Measurements from ENCODE around the gene KAT7. TPM values are rescaled to one million over a fixed set of nuclear protein-coding genes. Genes with fewer than 3 reads are reported as not detected.

The KAT7 gene
- total RNA-seq, 2 experiments from 2014 or later, result 63.5 to 93.0 TPM

- H3K36me3 Mint-ChIP-seq (ENCODE audit: low read depth), result no peaks in the 10 kb centered on the region
- H3K9me3 Mint-ChIP-seq (ENCODE audit: low read depth), result no peaks in the 10 kb centered on the region
- ATAC-seq (no peak), DNase-seq (no peak)
- POLR2A ChIA-PET, result interaction anchor here (0.6 kb wide), 1 partner anchor 143 kb away, joined by 4 read pairs; no protein-coding TSS in a partner anchor
- CTCF ChIA-PET, result interaction anchor here (0.6 to 3.4 kb wide), 3 partner anchors 144 to 292 kb away, joined by 3 to 20 read pairs (median 3); no protein-coding TSS in a partner anchor
- peaks cover 1% of the 10 kb centered on the region for H3K27me3 Mint-ChIP-seq
- H3K27ac Mint-ChIP-seq, result no peak overlapping the region
- no peak overlapping the region for H3K4me3 Mint-ChIP-seq
- H3K4me1 Mint-ChIP-seq, result peaks cover 13% of the 10 kb centered on the region
- intact Hi-C loops (cut with DNase I, micrococcal nuclease), result loop anchor here in 1 of 2 experiments (2.0 kb wide), 1 partner anchor 287 kb away; no protein-coding TSS in a partner anchor
Observed at GRCh38 chr17:49853470-49854015, 65.1 kb downstream of the KAT7 start.

GRCh38 chr17:49854126-49854525 is 65.6 kb downstream of the KAT7 start:
- peaks cover 13% of the 10 kb centered on the region for H3K4me1 Mint-ChIP-seq
- intact Hi-C loops (cut with DNase I, micrococcal nuclease), result no loop called here
- no peak overlapping the region for H3K27ac Mint-ChIP-seq
- H3K9me3 Mint-ChIP-seq (ENCODE audit: low read depth), result no peaks in the 10 kb centered on the region
- H3K27me3 Mint-ChIP-seq, result peaks cover 1% of the 10 kb centered on the region
- DNase-seq, result no peak
- no peaks in the 10 kb centered on the region for H3K36me3 Mint-ChIP-seq (ENCODE audit: low read depth)
- ChIA-PET POLR2A (interaction anchor here (0.6 kb wide), 1 partner anchor 142 kb away, joined by 4 read pairs; no protein-coding TSS in a partner anchor), CTCF (interaction anchor here (0.6 to 3.4 kb wide), 2 partner anchors 143 to 287 kb away, joined by 3 to 20 read pairs; no protein-coding TSS in a partner anchor)
- no peak overlapping the region for H3K4me3 Mint-ChIP-seq
- no peak for ATAC-seq

- peaks cover 4% of the 10 kb centered on the region for H3K4me1 Mint-ChIP-seq
- H3K27ac Mint-ChIP-seq, result no peak overlapping the region
- CTCF ChIA-PET, result interaction anchor here (0.7 to 9.5 kb wide), 3 partner anchors 9 to 138 kb away, joined by 3 to 138 read pairs (median 3); partner anchors contain the start of gene DLX3
- ATAC-seq (no peak), DNase-seq (no peak)
- H3K36me3 Mint-ChIP-seq (ENCODE audit: low read depth), result no peaks in the 10 kb centered on the region
- intact Hi-C loops (cut with DNase I, micrococcal nuclease), result no loop called here
- POLR2A ChIA-PET, result no interaction called here
- H3K4me3 Mint-ChIP-seq, result no peak overlapping the region
- no peaks in the 10 kb centered on the region for H3K9me3 Mint-ChIP-seq (ENCODE audit: low read depth)
- H3K27me3 Mint-ChIP-seq, result peaks cover 7% of the 10 kb centered on the region
Observed at GRCh38 chr17:49858796-49859195, 70.3 kb downstream of the KAT7 start.

- H3K27me3 Mint-ChIP-seq, result peaks cover 7% of the 10 kb centered on the region
Observed at GRCh38 chr17:49859991-49860953, 71.8 kb downstream of the KAT7 start.

GRCh38 chr17:49861150-49861884 is 72.8 kb downstream of the KAT7 start:
- POLR2A ChIA-PET, result no interaction called here
- ATAC-seq, result peak; percentile 70
- Mint-ChIP-seq H3K36me3 (ENCODE audit: low read depth) (no peaks in the 10 kb centered on the region), H3K27me3 (peaks cover 7% of the 10 kb centered on the region), H3K4me1 (peaks cover 4% of the 10 kb centered on the region), H3K9me3 (ENCODE audit: low read depth) (no peaks in the 10 kb centered on the region), H3K27ac (no peak overlapping the region), H3K4me3 (no peak overlapping the region)
- CTCF ChIA-PET, result interaction anchor here (0.7 to 9.5 kb wide), 11 partner anchors 11 to 296 kb away, joined by 3 to 138 read pairs (median 4); partner anchors contain the start of genes DLX3 and SLC35B1
- peak; percentile 73 for DNase-seq
- intact Hi-C loops (cut with DNase I, micrococcal nuclease), result loop anchor here (1.0 to 5.0 kb wide), 3 partner anchors 91 to 226 kb away; no protein-coding TSS in a partner anchor

More at GRCh38 chr17:49859991-49860953, 71.8 kb downstream of the KAT7 start:
- H3K4me3 Mint-ChIP-seq, result no peak overlapping the region
- POLR2A ChIA-PET, result no interaction called here
- intact Hi-C loops (cut with DNase I, micrococcal nuclease), result loop anchor here in 1 of 2 experiments (5.0 kb wide), 1 partner anchor 92 kb away; no protein-coding TSS in a partner anchor
- no peaks in the 10 kb centered on the region for H3K36me3 Mint-ChIP-seq (ENCODE audit: low read depth)
- no peaks in the 10 kb centered on the region for H3K9me3 Mint-ChIP-seq (ENCODE audit: low read depth)
- H3K27ac Mint-ChIP-seq, result no peak overlapping the region
- CTCF ChIA-PET, result interaction anchor here (0.6 to 9.5 kb wide), 6 partner anchors 20 to 1106 kb away, joined by 3 to 138 read pairs (median 4); partner anchors contain the start of gene DLX3
- H3K4me1 Mint-ChIP-seq, result peaks cover 4% of the 10 kb centered on the region
- DNase-seq (no peak), ATAC-seq (no peak)

- H3K4me3 Mint-ChIP-seq, result no peak overlapping the region
- peaks cover 4% of the 10 kb centered on the region for H3K4me1 Mint-ChIP-seq
- H3K27ac Mint-ChIP-seq, result no peak overlapping the region
- ChIA-PET CTCF (interaction anchor here (0.7 to 9.5 kb wide), 4 partner anchors 14 to 235 kb away, joined by 4 to 138 read pairs (median 8); partner anchors contain the start of gene DLX3), POLR2A (no interaction called here)
- no peaks in the 10 kb centered on the region for H3K36me3 Mint-ChIP-seq (ENCODE audit: low read depth)
- DNase-seq (no peak), ATAC-seq (no peak)
- no peaks in the 10 kb centered on the region for H3K9me3 Mint-ChIP-seq (ENCODE audit: low read depth)
- intact Hi-C loops (cut with DNase I, micrococcal nuclease), result loop anchor here in 1 of 2 experiments (5.0 kb wide), 1 partner anchor 89 kb away; no protein-coding TSS in a partner anchor
- peaks cover 7% of the 10 kb centered on the region for H3K27me3 Mint-ChIP-seq
Observed at GRCh38 chr17:49862781-49863331, 74.4 kb downstream of the KAT7 start.

GRCh38 chr17:49866019-49866380 is 77.5 kb downstream of the KAT7 start:
- Mint-ChIP-seq H3K27me3 (peaks cover 6% of the 10 kb centered on the region), H3K9me3 (ENCODE audit: low read depth) (no peaks in the 10 kb centered on the region), H3K36me3 (ENCODE audit: low read depth) (no peaks in the 10 kb centered on the region), H3K27ac (no peak overlapping the region), H3K4me3 (no peak overlapping the region), H3K4me1 (peaks cover 3% of the 10 kb centered on the region)
- ChIA-PET CTCF (interaction anchor here (2.0 kb wide), 1 partner anchor 132 kb away, joined by 9 read pairs; no protein-coding TSS in a partner anchor), POLR2A (no interaction called here)
- ATAC-seq (no peak), DNase-seq (no peak)
- intact Hi-C loops (cut with DNase I, micrococcal nuclease), result no loop called here

GRCh38 chr17:49866882-49867413 is 78.5 kb downstream of the KAT7 start:
- ATAC-seq (no peak), DNase-seq (no peak)
- intact Hi-C loops (cut with DNase I, micrococcal nuclease), result no loop called here
- Mint-ChIP-seq H3K36me3 (ENCODE audit: low read depth) (no peaks in the 10 kb centered on the region), H3K27me3 (peaks cover 3% of the 10 kb centered on the region), H3K9me3 (ENCODE audit: low read depth) (no peaks in the 10 kb centered on the region), H3K27ac (no peak overlapping the region), H3K4me1 (peaks cover 1% of the 10 kb centered on the region), H3K4me3 (no peak overlapping the region)
- CTCF ChIA-PET, result interaction anchor here (2.0 kb wide), 1 partner anchor 131 kb away, joined by 9 read pairs; no protein-coding TSS in a partner anchor
- POLR2A ChIA-PET, result no interaction called here

GRCh38 chr17:49869038-49869374 is 80.5 kb downstream of the KAT7 start:
- CTCF ChIA-PET, result no interaction called here
- DNase-seq (no peak), ATAC-seq (no peak)
- intact Hi-C loops (cut with DNase I, micrococcal nuclease), result no loop called here
- H3K4me3 Mint-ChIP-seq, result no peak overlapping the region
- no peaks in the 10 kb centered on the region for H3K9me3 Mint-ChIP-seq (ENCODE audit: low read depth)
- H3K4me1 Mint-ChIP-seq, result peaks cover 17% of the 10 kb centered on the region
- no peaks in the 10 kb centered on the region for H3K36me3 Mint-ChIP-seq (ENCODE audit: low read depth)
- POLR2A ChIA-PET, result no interaction called here
- H3K27ac Mint-ChIP-seq, result no peak overlapping the region
- H3K27me3 Mint-ChIP-seq, result no peaks in the 10 kb centered on the region

- intact Hi-C loops (cut with DNase I, micrococcal nuclease), result no loop called here
- Mint-ChIP-seq H3K27me3 (no peaks in the 10 kb centered on the region), H3K27ac (no peak overlapping the region), H3K4me1 (peaks cover 17% of the 10 kb centered on the region), H3K36me3 (ENCODE audit: low read depth) (no peaks in the 10 kb centered on the region), H3K4me3 (no peak overlapping the region), H3K9me3 (ENCODE audit: low read depth) (no peaks in the 10 kb centered on the region)
- ATAC-seq, result no peak
- ChIA-PET CTCF (interaction anchor here (0.6 to 9.3 kb wide), 2 partner anchors 12 to 127 kb away, joined by 3 to 79 read pairs; partner anchors contain the start of gene DLX3), POLR2A (no interaction called here)
- DNase-seq, result no peak
Observed at GRCh38 chr17:49870298-49870697, 81.8 kb downstream of the KAT7 start.

Measured in activated CD4-positive, alpha-beta T cell treated with anti-CD3 and anti-CD28 coated beads for 36 hours (primary cell).